Keratinocyte (primary cell): Measurements from ENCODE around the gene JCAD. TPM values are rescaled to one million over a fixed set of nuclear protein-coding genes. Genes with fewer than 3 reads are reported as not detected.

Experiments
- DNase-seq: peaks from one replicate; pipeline ENCODE4 v3.0.0-alpha.2; 2011; ENCODE audit warnings: low read depth, missing footprints, low spot score
- FAIRE-seq: peaks from 2 replicates; lab custom pipeline; 2011; peaks lifted over from hg19 to GRCh38; lab: Jason Lieb, UNC
- H2AFZ ChIP-seq: 2 replicates; pipeline ENCODE4 v1.6.0; 2012; ENCODE audit warnings: low read length, control low read depth, inconsistent platforms; ENCODE audit not compliant: control insufficient read depth
- H3K27ac ChIP-seq: 2 replicates; pipeline ENCODE4 v1.5.1; 2011; ENCODE audit warnings: low read length; ENCODE audit not compliant: control insufficient read depth, insufficient read depth
- H3K27me3 ChIP-seq: 3 replicates; pipeline ENCODE4 v1.6.0; 2011; ENCODE audit warnings: low read length; ENCODE audit not compliant: control insufficient read depth, insufficient read depth; ENCODE audit errors: extremely low read depth
- H3K36me3 ChIP-seq, 2 experiments: 2 replicates in 1 of 2; 3 replicates in 1 of 2; pipeline ENCODE4 v1.5.1; 2011; ENCODE audit warnings: low read length in 2 of 2, mild to moderate bottlenecking in 1 of 2; ENCODE audit not compliant: control insufficient read depth in 2 of 2, insufficient read depth in 2 of 2; ENCODE audit errors: extremely low read depth in 1 of 2
- H3K4me1 ChIP-seq: 3 replicates; pipeline ENCODE4 v1.5.1; 2011; ENCODE audit warnings: low read length; ENCODE audit not compliant: control insufficient read depth, insufficient read depth; ENCODE audit errors: extremely low read depth
- H3K4me2 ChIP-seq: 3 replicates; pipeline ENCODE4 v1.6.0; 2011; ENCODE audit warnings: low read depth, low read length; ENCODE audit not compliant: control insufficient read depth, insufficient read depth; ENCODE audit errors: extremely low read depth
- H3K4me3 ChIP-seq, 3 experiments: fragments of 200-600 bp in 1 of 3; sonication (generic) in 1 of 3; 2 replicates in 2 of 3; 3 replicates in 1 of 3; pipeline ENCODE4 v1.5.1; 2011 to 2016; ENCODE audit warnings: low read length in 3 of 3, mild to moderate bottlenecking in 3 of 3, control low read depth in 2 of 3, inconsistent platforms in 1 of 3, low read depth in 1 of 3, mixed read lengths in 1 of 3, mixed run types in 1 of 3, moderate library complexity in 1 of 3; ENCODE audit not compliant: control insufficient read depth in 2 of 3, insufficient read depth in 2 of 3; ENCODE audit errors: extremely low read depth in 1 of 3
- H3K79me2 ChIP-seq: 2 replicates; pipeline ENCODE4 v1.6.0; 2012; ENCODE audit warnings: low read length; ENCODE audit not compliant: control insufficient read depth, insufficient read depth
- H3K9ac ChIP-seq: 3 replicates; pipeline ENCODE4 v1.6.0; 2011; ENCODE audit warnings: low read length; ENCODE audit not compliant: control insufficient read depth, insufficient read depth; ENCODE audit errors: extremely low read depth
- H3K9me1 ChIP-seq: 3 replicates; pipeline ENCODE4 v1.6.0; 2011; ENCODE audit warnings: low read length; ENCODE audit not compliant: control insufficient read depth, insufficient read depth; ENCODE audit errors: extremely low read depth
- H3K9me3 ChIP-seq: 2 replicates; pipeline ENCODE4 v1.5.1; 2012; ENCODE audit warnings: low read depth, low read length; ENCODE audit not compliant: control insufficient read depth
- H4K20me1 ChIP-seq: 3 replicates; pipeline ENCODE4 v1.6.0; 2011; ENCODE audit warnings: low read length; ENCODE audit not compliant: control insufficient read depth, insufficient read depth; ENCODE audit errors: extremely low read depth
- CTCF ChIP-seq, 3 experiments: IDR thresholded peaks in 1 of 3; conservative IDR thresholded peaks in 1 of 3; optimal IDR thresholded peaks in 1 of 3; 2 replicates in 2 of 3; 3 replicates in 1 of 3; pipeline versions ENCODE3 to v1.5.1; 2011; ENCODE audit warnings: low read length in 3 of 3, mild to moderate bottlenecking in 3 of 3, moderate library complexity in 2 of 3, control low read depth in 1 of 3, inconsistent platforms in 1 of 3; ENCODE audit not compliant: insufficient read depth in 2 of 3; ENCODE audit errors: extremely low read depth in 1 of 3
- EZH2 ChIP-seq: IDR thresholded peaks from one replicate; pipeline ENCODE4 v1.6.1; 2012; ENCODE audit warnings: inconsistent platforms, mild to moderate bottlenecking, low read length, moderate library complexity
- dilution Hi-C: fragments of 300-500 bp; cut with MboI; formaldehyde crosslinking; loops from one replicate; pipeline ENCODE4 v1.7.0; 2020; ENCODE audit warnings: low sequenced_read_pairs; ENCODE audit not compliant: extremely low pct_ligation_motif_present
- polyA plus RNA-seq, 5 experiments: library from polyadenylated mRNA; depleted of rRNA in 3 of 5; stranded (reverse) in 3 of 5; stranded (forward) in 1 of 5; unstranded in 1 of 5; fragments of >200 nt; gene quantifications; 1 replicate in 1 of 5; 2 replicates in 3 of 5; 3 replicates in 1 of 5; pipeline versions ENCODE4 v1.2.1 to v1.2.3, GENCODE V29; 2011 to 2012; ENCODE audit warnings: missing spikeins in 2 of 5, low read depth in 1 of 5, low replicate concordance in 1 of 5

The JCAD gene
- polyA plus RNA-seq, 1 donor (not counting 4 experiments of a cell fraction or from before 2014, with no cell fraction given) = 0.10 TPM

DNA sequence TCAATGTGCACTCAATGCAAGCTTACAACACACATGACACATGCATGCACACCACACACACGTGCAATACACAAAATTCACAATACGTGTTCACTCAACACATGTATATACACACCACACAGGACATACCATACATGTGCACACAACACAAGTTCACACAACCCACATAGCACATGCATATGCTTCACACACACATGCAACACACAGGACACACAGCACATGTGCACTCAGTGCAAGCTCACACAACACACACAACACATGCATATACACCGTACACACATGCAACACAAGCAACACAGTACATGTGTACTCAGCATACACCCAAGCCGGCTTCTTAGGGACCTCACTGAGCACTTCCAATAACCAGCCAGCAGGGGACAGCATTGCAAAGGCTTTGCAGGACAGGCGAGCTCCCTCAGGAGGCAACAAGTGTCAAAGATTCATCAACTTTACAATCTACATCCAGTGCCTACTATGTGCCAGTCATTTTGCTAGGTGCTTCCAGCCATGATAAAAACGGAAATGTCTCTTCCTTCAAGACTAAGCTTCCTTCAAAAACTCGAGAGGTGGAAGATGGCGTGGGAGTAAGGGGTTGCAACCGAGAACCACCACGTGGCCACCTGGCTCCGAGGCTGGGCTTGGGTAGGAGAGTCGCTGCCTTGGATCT, 61.1 kb downstream of the JCAD start:
- no peaks in the 10 kb centered on the region for H3K4me1 ChIP-seq
- FAIRE-seq (peak; percentile 78), DNase-seq (peak; percentile 49)
- H3K4me2 ChIP-seq = no peak overlapping the region
- H3K9me3 ChIP-seq = no peaks in the 10 kb centered on the region
- H3K27me3 ChIP-seq = peaks cover 4% of the 10 kb centered on the region
- no peak overlapping the region for H3K4me3 ChIP-seq
- dilution Hi-C loops = no loop called here
- H3K79me2 ChIP-seq = no peaks in the 10 kb centered on the region
- H3K9ac ChIP-seq = no peak overlapping the region
- no peak overlapping the region for H2AFZ ChIP-seq
- H3K27ac ChIP-seq = no peak overlapping the region
- no peaks in the 10 kb centered on the region for H3K36me3 ChIP-seq
- TF ChIP-seq CTCF (optimal IDR thresholded peaks at IDR 0.05 in 1 of 3, IDR thresholded peaks at IDR 0.05 in 1 of 3, conservative IDR thresholded peaks at IDR 0.05 in 1 of 3; ENCODE audit: extremely low read depth in 1 of 3, insufficient read depth in 2 of 3, low read length in 3 of 3) (peak; percentile 98 to 100 (median 100)), EZH2 (no peak)
- no peaks in the 10 kb centered on the region for H4K20me1 ChIP-seq
- no peaks in the 10 kb centered on the region for H3K9me1 ChIP-seq

- Histone ChIP-seq H3K9ac (no peak overlapping the region), H3K79me2 (no peaks in the 10 kb centered on the region), H3K9me3 (no peaks in the 10 kb centered on the region), H3K36me3 (no peaks in the 10 kb centered on the region), H3K27me3 (no peaks in the 10 kb centered on the region), H3K9me1 (no peaks in the 10 kb centered on the region), H3K4me3 (no peak overlapping the region), H3K4me2 (no peak overlapping the region), H4K20me1 (no peaks in the 10 kb centered on the region), H3K4me1 (no peaks in the 10 kb centered on the region), H2AFZ (no peak overlapping the region), H3K27ac (no peak overlapping the region)
- DNase-seq = no peak
- TF ChIP-seq EZH2 = no peak
- dilution Hi-C loops = no loop called here
- FAIRE-seq = peak; percentile 44
Observed at GRCh38 chr10:29994811-29995210, 64.6 kb downstream of the JCAD start.
